GM23338 (cell line): ENCODE data around the gene HSPH1. TPM values are rescaled to one million over a fixed set of nuclear protein-coding genes. Genes with fewer than 3 reads are reported as not detected.

Source experiments
- ATAC-seq: fragments of 200-7000 bp; cut with Tn5 transposase; 3 replicates; pipeline ENCODE4 v1.9.1; 2020
- DNase-seq: peaks from one replicate; pipeline ENCODE4 v3.0.0-alpha.2; 2015; ENCODE audit warnings: low spot score
- H2AFZ ChIP-seq: fragments of 200-600 bp; sonication (generic); 2 replicates; pipeline ENCODE4 v1.8.0; 2016; ENCODE audit warnings: antibody characterized with exemption, mild to moderate bottlenecking, moderate library complexity
- H3F3A ChIP-seq: fragments of 200-600 bp; sonication (generic); replicated peaks from 2 replicates; pipeline ENCODE4 v1.8.0; 2017; ENCODE audit warnings: antibody characterized with exemption, mixed run types, low read depth
- H3K27ac ChIP-seq: fragments of 200-600 bp; sonication (generic); 2 replicates; pipeline ENCODE4 v1.6.1; 2016; ENCODE audit warnings: low read depth
- H3K27me3 ChIP-seq: fragments of 200-600 bp; sonication (generic); 2 replicates; pipeline ENCODE4 v1.8.0; 2016; ENCODE audit warnings: mild to moderate bottlenecking, mixed run types, moderate library complexity; ENCODE audit not compliant: insufficient read depth
- H3K36me3 ChIP-seq: fragments of 200-600 bp; sonication (generic); 2 replicates; pipeline ENCODE4 v1.8.0; 2016; ENCODE audit warnings: mild to moderate bottlenecking; ENCODE audit not compliant: insufficient read depth
- H3K4me1 ChIP-seq: fragments of 200-600 bp; sonication (generic); 2 replicates; pipeline ENCODE4 v1.8.0; 2016; ENCODE audit warnings: mild to moderate bottlenecking, moderate library complexity; ENCODE audit not compliant: insufficient read depth
- H3K4me2 ChIP-seq: fragments of 200-600 bp; sonication (generic); 2 replicates; pipeline ENCODE4 v1.7.1; 2017; ENCODE audit warnings: mixed run types
- H3K4me3 ChIP-seq: fragments of 200-600 bp; sonication (generic); 2 replicates; pipeline ENCODE4 v1.6.1; 2016; ENCODE audit warnings: mixed run types
- H3K79me2 ChIP-seq: fragments of 200-600 bp; sonication (generic); replicated peaks from 2 replicates; pipeline ENCODE4 v1.8.0; 2017; ENCODE audit warnings: mild to moderate bottlenecking; ENCODE audit not compliant: insufficient read depth
- H3K9me2 ChIP-seq: fragments of 200-600 bp; sonication (generic); 2 replicates; pipeline ENCODE4 v1.8.0; 2017; ENCODE audit not compliant: insufficient read depth
- H4K20me1 ChIP-seq: fragments of 200-600 bp; sonication (generic); replicated peaks from 2 replicates; pipeline ENCODE4 v1.8.0; 2017; ENCODE audit warnings: mild to moderate bottlenecking; ENCODE audit not compliant: insufficient read depth
- H3K27ac Mint-ChIP-seq: 2 replicates; pipeline ENCODE4 v1.8.0; 2020; ENCODE audit warnings: inconsistent platforms, mild to moderate bottlenecking, moderate library complexity, mixed read lengths
- H3K27me3 Mint-ChIP-seq: 3 replicates; pipeline ENCODE4 v1.8.0; 2022; ENCODE audit warnings: low read depth, mild to moderate bottlenecking, moderate library complexity, mixed read lengths, inconsistent platforms; ENCODE audit not compliant: insufficient read depth, poor library complexity
- H3K36me3 Mint-ChIP-seq: 3 replicates; pipeline ENCODE4 v1.8.0; 2021; ENCODE audit warnings: low read depth, mild to moderate bottlenecking, inconsistent platforms, moderate library complexity, mixed read lengths
- H3K4me1 Mint-ChIP-seq: 3 replicates; pipeline ENCODE4 v1.8.0; 2020; ENCODE audit warnings: mild to moderate bottlenecking, inconsistent platforms, mixed read lengths
- H3K4me3 Mint-ChIP-seq: 3 replicates; pipeline ENCODE4 v1.8.0; 2021; ENCODE audit warnings: moderate library complexity, mild to moderate bottlenecking, inconsistent platforms, mixed read lengths
- H3K9me3 Mint-ChIP-seq: 3 replicates; pipeline ENCODE4 v1.8.0; 2020; ENCODE audit warnings: moderate library complexity, mild to moderate bottlenecking, inconsistent platforms, mixed read lengths
- CREB1 ChIP-seq: fragments of 250-450 bp; sonication (Bioruptor Pico); IDR thresholded peaks from 2 replicates; pipeline ENCODE4 v1.5.0; 2020; ENCODE audit warnings: low read depth, mild to moderate bottlenecking, moderate library complexity
- ETS1 ChIP-seq: IDR thresholded peaks from 2 replicates; pipeline ENCODE4 v1.6.1; 2016; ENCODE audit warnings: antibody characterized with exemption
- JUNB ChIP-seq: IDR thresholded peaks from one replicate; pipeline ENCODE4 v1.6.1; 2016; ENCODE audit warnings: antibody characterized with exemption; ENCODE audit not compliant: unreplicated experiment
- NANOG ChIP-seq: IDR thresholded peaks from 2 replicates; pipeline ENCODE4 v1.6.1; 2016; ENCODE audit warnings: antibody characterized with exemption, borderline replicate concordance
- POLR2AphosphoS5 ChIP-seq: IDR thresholded peaks from 2 replicates; pipeline ENCODE4 v1.6.1; 2016; ENCODE audit warnings: antibody characterized with exemption, low read depth
- STAT1 ChIP-seq: IDR thresholded peaks from one replicate; pipeline ENCODE4 v1.6.1; 2016; ENCODE audit warnings: antibody characterized with exemption; ENCODE audit not compliant: unreplicated experiment
- ZNF114 ChIP-seq: fragments of 250-450 bp; sonication (Bioruptor Pico); IDR thresholded peaks from 2 replicates; pipeline ENCODE4 v1.5.0; 2020; ENCODE audit warnings: mild to moderate bottlenecking, moderate library complexity
- ZNF331 ChIP-seq: fragments of 250-450 bp; sonication (Bioruptor Pico); IDR thresholded peaks from 2 replicates; pipeline ENCODE4 v1.5.0; 2020; ENCODE audit warnings: low read depth, mild to moderate bottlenecking, moderate library complexity
- polyA plus RNA-seq: library from polyadenylated mRNA; unstranded; fragments of >200 nt; fragmentation: Nextera tagmentation; extraction: Ambion mirVana; gene quantifications from 2 replicates; pipeline ENCODE4 v1.2.1, GENCODE V29; 2016
- total RNA-seq: library from RNA; depleted of rRNA; stranded (reverse); fragments of >200 nt; shearing (Covaris generic); gene quantifications from 2 replicates; pipeline ENCODE4 v1.2.3, GENCODE V29; 2014
- TF ChIP-seq, protein P1 (sequence below), 2 experiments: fragments of 200-600 bp in 1 of 2; sonication (generic) in 1 of 2; conservative IDR thresholded peaks; 2 replicates each; pipeline versions ENCODE4 v1.5.1 to v1.6.1; 2016 to 2017; ENCODE audit warnings: antibody characterized with exemption in 2 of 2, low read depth in 2 of 2, mild to moderate bottlenecking in 2 of 2, moderate library complexity in 1 of 2

HSPH1 gene
- total and polyA plus RNA-seq, 2 experiments from 2014 or later: 112 to 147 TPM

GRCh38 chr13:31198519-31198918, 36.8 kb upstream of the HSPH1 start (continued):
- no peak for TF ChIP-seq POLR2AphosphoS5
- no peak for TF ChIP-seq CREB1
- TF ChIP-seq ZNF331 (CRISPR knock-in tag): no peak

DNA sequence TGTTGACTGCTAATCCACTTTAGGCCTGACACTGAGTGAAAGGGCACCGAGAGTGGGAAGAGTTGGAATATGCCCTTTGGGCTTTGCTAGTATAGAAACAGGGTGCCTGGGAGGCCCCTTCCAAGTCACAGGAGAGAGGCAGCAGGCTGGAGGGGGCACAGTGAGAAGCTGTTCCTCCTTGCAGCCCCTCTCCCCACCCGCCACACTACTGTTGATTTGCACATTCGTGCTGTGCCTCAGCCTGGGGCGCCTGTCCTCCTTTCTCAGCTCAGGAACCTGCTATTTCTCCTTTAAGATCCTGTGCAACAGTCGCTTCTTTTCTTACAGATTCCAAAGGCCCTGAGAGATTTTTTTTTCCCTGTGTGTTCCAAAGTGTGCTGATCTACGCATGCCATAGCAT, 35.3 kb upstream of the HSPH1 start:
- Mint-ChIP-seq H3K4me1 (peaks cover 17% of the 10 kb centered on the region), H3K9me3 (no peaks in the 10 kb centered on the region; the same call in 2 of the 3 replicates), H3K4me3 (no peak overlapping the region), H3K27ac (no peak overlapping the region), H3K27me3 (peaks cover 11% of the 10 kb centered on the region), H3K36me3 (no peaks in the 10 kb centered on the region; the same call in 2 of the 3 replicates)
- no peak for TF ChIP-seq STAT1
- TF ChIP-seq CREB1: no peak
- TF ChIP-seq ZNF331 (CRISPR knock-in tag): no peak
- TF ChIP-seq NANOG: no peak
- TF ChIP-seq ETS1: no peak
- TF ChIP-seq ZNF114 (CRISPR knock-in tag): no peak
- Histone ChIP-seq H4K20me1 (no peaks in the 10 kb centered on the region), H3K4me1 (peaks cover 7% of the 10 kb centered on the region), H3K27ac (no peak overlapping the region), H3F3A (no peaks in the 10 kb centered on the region), H3K36me3 (no peaks in the 10 kb centered on the region), H3K4me3 (no peak overlapping the region), H3K27me3 (peaks cover 9% of the 10 kb centered on the region; the same call in 1 of the 2 replicates), H3K4me2 (no peak overlapping the region), H2AFZ (no peak overlapping the region), H3K9me2 (no peaks in the 10 kb centered on the region), H3K79me2 (no peaks in the 10 kb centered on the region)
- ATAC-seq: no peak
- DNase-seq: no peak

DNA sequence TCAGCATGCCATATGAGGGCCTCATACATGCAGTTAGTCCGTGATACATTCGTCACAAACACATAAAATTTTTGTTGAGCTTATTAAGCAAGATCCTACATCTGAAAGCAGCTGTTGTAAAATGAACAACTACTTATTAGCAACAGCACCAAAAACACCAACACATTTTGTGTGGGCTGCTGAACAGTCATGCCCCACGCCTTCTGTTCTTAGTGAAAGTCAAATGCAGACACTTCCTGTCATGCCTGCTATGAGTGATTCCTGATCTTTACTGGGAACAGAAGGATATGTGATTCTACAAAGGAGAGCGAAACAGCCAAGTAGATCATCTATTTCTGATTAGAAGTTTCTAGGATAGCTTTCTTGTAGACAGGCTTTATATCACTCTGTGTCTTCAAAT, 33.9 kb upstream of the HSPH1 start:
- H3K4me1 Mint-ChIP-seq: peaks cover 11% of the 10 kb centered on the region
- no peak overlapping the region for H3K4me2 ChIP-seq
- H3K4me3 Mint-ChIP-seq: no peak overlapping the region
- no peak overlapping the region for H3K27ac Mint-ChIP-seq
- ATAC-seq: no peak
- no peaks in the 10 kb centered on the region; the same call in 2 of the 3 replicates for H3K36me3 Mint-ChIP-seq
- no peaks in the 10 kb centered on the region for H3K36me3 ChIP-seq
- H3K9me3 Mint-ChIP-seq: no peaks in the 10 kb centered on the region
- H3F3A ChIP-seq: no peaks in the 10 kb centered on the region
- no peak for DNase-seq
- TF ChIP-seq POLR2AphosphoS5 (no peak), JUNB (no peak)
- TF ChIP-seq, protein P1, sequence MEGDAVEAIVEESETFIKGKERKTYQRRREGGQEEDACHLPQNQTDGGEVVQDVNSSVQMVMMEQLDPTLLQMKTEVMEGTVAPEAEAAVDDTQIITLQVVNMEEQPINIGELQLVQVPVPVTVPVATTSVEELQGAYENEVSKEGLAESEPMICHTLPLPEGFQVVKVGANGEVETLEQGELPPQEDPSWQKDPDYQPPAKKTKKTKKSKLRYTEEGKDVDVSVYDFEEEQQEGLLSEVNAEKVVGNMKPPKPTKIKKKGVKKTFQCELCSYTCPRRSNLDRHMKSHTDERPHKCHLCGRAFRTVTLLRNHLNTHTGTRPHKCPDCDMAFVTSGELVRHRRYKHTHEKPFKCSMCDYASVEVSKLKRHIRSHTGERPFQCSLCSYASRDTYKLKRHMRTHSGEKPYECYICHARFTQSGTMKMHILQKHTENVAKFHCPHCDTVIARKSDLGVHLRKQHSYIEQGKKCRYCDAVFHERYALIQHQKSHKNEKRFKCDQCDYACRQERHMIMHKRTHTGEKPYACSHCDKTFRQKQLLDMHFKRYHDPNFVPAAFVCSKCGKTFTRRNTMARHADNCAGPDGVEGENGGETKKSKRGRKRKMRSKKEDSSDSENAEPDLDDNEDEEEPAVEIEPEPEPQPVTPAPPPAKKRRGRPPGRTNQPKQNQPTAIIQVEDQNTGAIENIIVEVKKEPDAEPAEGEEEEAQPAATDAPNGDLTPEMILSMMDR (conservative IDR thresholded peaks at IDR 0.05; ENCODE audit: low read depth in 2 of 2): no peak
- peaks cover 3% of the 10 kb centered on the region for H3K27me3 Mint-ChIP-seq
- H3K27me3 ChIP-seq: no peaks in the 10 kb centered on the region
- no peaks in the 10 kb centered on the region for H3K9me2 ChIP-seq
- H3K79me2 ChIP-seq: no peaks in the 10 kb centered on the region
- no peak overlapping the region for H3K27ac ChIP-seq
- H3K4me1 ChIP-seq: no peaks in the 10 kb centered on the region
- H3K4me3 ChIP-seq: no peak overlapping the region
- no peaks in the 10 kb centered on the region for H4K20me1 ChIP-seq
- H2AFZ ChIP-seq: no peak overlapping the region
